Liver (tissue), 3 donors: ENCODE results near the gene RGCC.

Experiments used
- EGR1 ChIP-seq, 2 donors: IDR thresholded peaks; 2 replicates each; pipeline ENCODE4 v1.6.1; 2016 to 2018; ENCODE audit warnings: antibody characterized with exemption in 2 of 2, low read depth in 2 of 2
- RAD21 ChIP-seq, 2 donors: IDR thresholded peaks; 2 replicates each; pipeline ENCODE4 v1.6.1; 2016; ENCODE audit warnings: antibody characterized with exemption in 2 of 2, mild to moderate bottlenecking in 2 of 2
- RXRA ChIP-seq, 2 donors: IDR thresholded peaks; 2 replicates each; pipeline ENCODE4 v1.6.1; 2017 to 2018; ENCODE audit warnings: antibody characterized with exemption in 2 of 2, mild to moderate bottlenecking in 1 of 2
- YY1 ChIP-seq: IDR thresholded peaks from 2 replicates; pipeline ENCODE4 v1.6.1; 2016; ENCODE audit warnings: antibody characterized with exemption, mild to moderate bottlenecking
- TF ChIP-seq, protein P1 (sequence below): fragments of 150-350 bp; IDR thresholded peaks from 2 replicates; pipeline ENCODE4 v1.5.1; 2017; ENCODE audit warnings: improper control_type of control experiment, low read depth, low read length; ENCODE audit not compliant: missing input control
- TF ChIP-seq, protein P2 (sequence below): IDR thresholded peaks from 2 replicates; pipeline ENCODE4 v1.6.1; 2016; ENCODE audit warnings: antibody characterized with exemption
- TF ChIP-seq, protein P3 (sequence below): IDR thresholded peaks from 2 replicates; pipeline ENCODE4 v1.6.1; 2016; ENCODE audit warnings: antibody characterized with exemption
- TF ChIP-seq, protein P4 (sequence below): IDR thresholded peaks from 2 replicates; pipeline ENCODE4 v1.6.1; 2016; ENCODE audit warnings: antibody characterized with exemption, mild to moderate bottlenecking
- donor health status: healthy.
- donor health status: healthy.

DNA sequence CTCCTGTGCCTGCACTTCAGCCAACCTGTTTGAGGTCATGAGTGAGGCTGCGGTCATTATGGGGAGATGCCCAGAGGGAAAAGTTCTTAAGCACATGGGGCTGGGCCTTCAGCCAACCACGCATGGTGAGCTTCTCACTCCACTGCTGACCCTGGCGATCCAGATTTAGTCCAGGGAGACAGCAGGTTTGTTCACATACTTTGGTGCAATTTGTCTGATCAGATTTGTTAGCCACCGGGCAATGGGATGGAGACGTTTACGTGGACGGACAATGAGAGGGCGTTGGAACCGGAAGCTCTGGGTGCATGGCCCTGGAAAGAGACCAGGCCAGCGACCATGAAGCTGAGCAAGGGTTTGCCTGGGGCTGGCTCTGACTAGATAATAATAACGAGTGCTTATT lies 56.2 kb downstream of the RGCC start:
- TF ChIP-seq, protein P1, sequence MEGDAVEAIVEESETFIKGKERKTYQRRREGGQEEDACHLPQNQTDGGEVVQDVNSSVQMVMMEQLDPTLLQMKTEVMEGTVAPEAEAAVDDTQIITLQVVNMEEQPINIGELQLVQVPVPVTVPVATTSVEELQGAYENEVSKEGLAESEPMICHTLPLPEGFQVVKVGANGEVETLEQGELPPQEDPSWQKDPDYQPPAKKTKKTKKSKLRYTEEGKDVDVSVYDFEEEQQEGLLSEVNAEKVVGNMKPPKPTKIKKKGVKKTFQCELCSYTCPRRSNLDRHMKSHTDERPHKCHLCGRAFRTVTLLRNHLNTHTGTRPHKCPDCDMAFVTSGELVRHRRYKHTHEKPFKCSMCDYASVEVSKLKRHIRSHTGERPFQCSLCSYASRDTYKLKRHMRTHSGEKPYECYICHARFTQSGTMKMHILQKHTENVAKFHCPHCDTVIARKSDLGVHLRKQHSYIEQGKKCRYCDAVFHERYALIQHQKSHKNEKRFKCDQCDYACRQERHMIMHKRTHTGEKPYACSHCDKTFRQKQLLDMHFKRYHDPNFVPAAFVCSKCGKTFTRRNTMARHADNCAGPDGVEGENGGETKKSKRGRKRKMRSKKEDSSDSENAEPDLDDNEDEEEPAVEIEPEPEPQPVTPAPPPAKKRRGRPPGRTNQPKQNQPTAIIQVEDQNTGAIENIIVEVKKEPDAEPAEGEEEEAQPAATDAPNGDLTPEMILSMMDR, result no peak
- TF ChIP-seq RXRA (IDR thresholded peaks at IDR 0.05), result no peak
- TF ChIP-seq, protein P2, sequence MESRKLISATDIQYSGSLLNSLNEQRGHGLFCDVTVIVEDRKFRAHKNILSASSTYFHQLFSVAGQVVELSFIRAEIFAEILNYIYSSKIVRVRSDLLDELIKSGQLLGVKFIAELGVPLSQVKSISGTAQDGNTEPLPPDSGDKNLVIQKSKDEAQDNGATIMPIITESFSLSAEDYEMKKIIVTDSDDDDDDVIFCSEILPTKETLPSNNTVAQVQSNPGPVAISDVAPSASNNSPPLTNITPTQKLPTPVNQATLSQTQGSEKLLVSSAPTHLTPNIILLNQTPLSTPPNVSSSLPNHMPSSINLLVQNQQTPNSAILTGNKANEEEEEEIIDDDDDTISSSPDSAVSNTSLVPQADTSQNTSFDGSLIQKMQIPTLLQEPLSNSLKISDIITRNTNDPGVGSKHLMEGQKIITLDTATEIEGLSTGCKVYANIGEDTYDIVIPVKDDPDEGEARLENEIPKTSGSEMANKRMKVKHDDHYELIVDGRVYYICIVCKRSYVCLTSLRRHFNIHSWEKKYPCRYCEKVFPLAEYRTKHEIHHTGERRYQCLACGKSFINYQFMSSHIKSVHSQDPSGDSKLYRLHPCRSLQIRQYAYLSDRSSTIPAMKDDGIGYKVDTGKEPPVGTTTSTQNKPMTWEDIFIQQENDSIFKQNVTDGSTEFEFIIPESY, result no peak
- TF ChIP-seq YY1, result no peak
- TF ChIP-seq, protein P3, sequence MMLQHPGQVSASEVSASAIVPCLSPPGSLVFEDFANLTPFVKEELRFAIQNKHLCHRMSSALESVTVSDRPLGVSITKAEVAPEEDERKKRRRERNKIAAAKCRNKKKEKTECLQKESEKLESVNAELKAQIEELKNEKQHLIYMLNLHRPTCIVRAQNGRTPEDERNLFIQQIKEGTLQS, result no peak
- TF ChIP-seq RAD21 (IDR thresholded peaks at IDR 0.05), result no peak
- no peak for TF ChIP-seq EGR1 (IDR thresholded peaks at IDR 0.05; ENCODE audit: low read depth in 2 of 2)
- TF ChIP-seq, protein P4, sequence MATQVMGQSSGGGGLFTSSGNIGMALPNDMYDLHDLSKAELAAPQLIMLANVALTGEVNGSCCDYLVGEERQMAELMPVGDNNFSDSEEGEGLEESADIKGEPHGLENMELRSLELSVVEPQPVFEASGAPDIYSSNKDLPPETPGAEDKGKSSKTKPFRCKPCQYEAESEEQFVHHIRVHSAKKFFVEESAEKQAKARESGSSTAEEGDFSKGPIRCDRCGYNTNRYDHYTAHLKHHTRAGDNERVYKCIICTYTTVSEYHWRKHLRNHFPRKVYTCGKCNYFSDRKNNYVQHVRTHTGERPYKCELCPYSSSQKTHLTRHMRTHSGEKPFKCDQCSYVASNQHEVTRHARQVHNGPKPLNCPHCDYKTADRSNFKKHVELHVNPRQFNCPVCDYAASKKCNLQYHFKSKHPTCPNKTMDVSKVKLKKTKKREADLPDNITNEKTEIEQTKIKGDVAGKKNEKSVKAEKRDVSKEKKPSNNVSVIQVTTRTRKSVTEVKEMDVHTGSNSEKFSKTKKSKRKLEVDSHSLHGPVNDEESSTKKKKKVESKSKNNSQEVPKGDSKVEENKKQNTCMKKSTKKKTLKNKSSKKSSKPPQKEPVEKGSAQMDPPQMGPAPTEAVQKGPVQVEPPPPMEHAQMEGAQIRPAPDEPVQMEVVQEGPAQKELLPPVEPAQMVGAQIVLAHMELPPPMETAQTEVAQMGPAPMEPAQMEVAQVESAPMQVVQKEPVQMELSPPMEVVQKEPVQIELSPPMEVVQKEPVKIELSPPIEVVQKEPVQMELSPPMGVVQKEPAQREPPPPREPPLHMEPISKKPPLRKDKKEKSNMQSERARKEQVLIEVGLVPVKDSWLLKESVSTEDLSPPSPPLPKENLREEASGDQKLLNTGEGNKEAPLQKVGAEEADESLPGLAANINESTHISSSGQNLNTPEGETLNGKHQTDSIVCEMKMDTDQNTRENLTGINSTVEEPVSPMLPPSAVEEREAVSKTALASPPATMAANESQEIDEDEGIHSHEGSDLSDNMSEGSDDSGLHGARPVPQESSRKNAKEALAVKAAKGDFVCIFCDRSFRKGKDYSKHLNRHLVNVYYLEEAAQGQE, result no peak
